ENCODE measurements around the gene BTG2.
A peak's percentile ranks its signal among the peaks of the same experiment; 100 is the strongest.

BTG2 gene

GRCh38 chr1:203340112-203340790 lies 34.9 kb downstream of the BTG2 start:
- peak; percentile 17 for DNase-seq (ENCODE audit: low read depth, low spot score)

GRCh38 chr1:203342192-203342940 lies 37.0 kb downstream of the BTG2 start:
- DNase-seq (ENCODE audit: low read depth, low spot score) = peak; percentile 10

- DNase-seq (ENCODE audit: low read depth, low spot score) = no peak
Measured at GRCh38 chr1:203343956-203344754, 38.8 kb downstream of the BTG2 start.

GRCh38 chr1:203346060-203346768 lies 40.9 kb downstream of the BTG2 start:
- DNase-seq (ENCODE audit: low read depth, low spot score) = no peak

GRCh38 chr1:203346769-203347102 lies 41.4 kb downstream of the BTG2 start:
- DNase-seq (ENCODE audit: low read depth, low spot score) = no peak

- no peak for DNase-seq (ENCODE audit: low read depth, low spot score)
Measured at GRCh38 chr1:203349166-203349565, 43.8 kb downstream of the BTG2 start.

- DNase-seq (ENCODE audit: low read depth, low spot score) = no peak
Measured at GRCh38 chr1:203349773-203350524, 44.6 kb downstream of the BTG2 start.

- no peak for DNase-seq (ENCODE audit: low read depth, low spot score)
Measured at GRCh38 chr1:203351037-203351625, 45.8 kb downstream of the BTG2 start, which contains the start of gene FMOD. Gene FMOD, minus strand, starts transcription at chr1:203351122. Its CDS starts 2,852 bp downstream, at chr1:203348270.

- DNase-seq (ENCODE audit: low read depth, low spot score) = no peak
Measured at GRCh38 chr1:203353486-203353885, 48.2 kb downstream of the BTG2 start.

- DNase-seq (ENCODE audit: low read depth, low spot score) = no peak
Measured at GRCh38 chr1:203354246-203354645, 48.9 kb downstream of the BTG2 start.

GRCh38 chr1:203359010-203359571 lies 53.8 kb downstream of the BTG2 start:
- no peak for DNase-seq (ENCODE audit: low read depth, low spot score)

All from activated naive CD8-positive, alpha-beta T cell treated with anti-CD3 and anti-CD28 coated beads, Interleukin-2, amount 50 U/mL, for 16 hours (primary cell).